Hepatocyte (in vitro differentiated cells): Measurements from ENCODE around the gene ANO9.

Experiments
- EZH2 ChIP-seq: fragments of 200-600 bp; sonication (generic); IDR thresholded peaks from 2 replicates; pipeline ENCODE4 v1.6.1; 2016; ENCODE audit warnings: antibody characterized with exemption, mild to moderate bottlenecking, borderline replicate concordance
- EZH2phosphoT487 ChIP-seq: fragments of 200-600 bp; sonication (generic); IDR thresholded peaks from one replicate; pipeline ENCODE4 v1.6.1; 2018; ENCODE audit warnings: antibody characterized with exemption, mild to moderate bottlenecking, low read depth, moderate library complexity; ENCODE audit not compliant: unreplicated experiment, severe bottlenecking
- TF ChIP-seq, protein P1 (sequence below): fragments of 200-600 bp; sonication (generic); IDR thresholded peaks from 2 replicates; pipeline ENCODE4 v1.5.1; 2016; ENCODE audit warnings: antibody characterized with exemption, mild to moderate bottlenecking; ENCODE audit not compliant: poor library complexity

- TF ChIP-seq, protein P1, sequence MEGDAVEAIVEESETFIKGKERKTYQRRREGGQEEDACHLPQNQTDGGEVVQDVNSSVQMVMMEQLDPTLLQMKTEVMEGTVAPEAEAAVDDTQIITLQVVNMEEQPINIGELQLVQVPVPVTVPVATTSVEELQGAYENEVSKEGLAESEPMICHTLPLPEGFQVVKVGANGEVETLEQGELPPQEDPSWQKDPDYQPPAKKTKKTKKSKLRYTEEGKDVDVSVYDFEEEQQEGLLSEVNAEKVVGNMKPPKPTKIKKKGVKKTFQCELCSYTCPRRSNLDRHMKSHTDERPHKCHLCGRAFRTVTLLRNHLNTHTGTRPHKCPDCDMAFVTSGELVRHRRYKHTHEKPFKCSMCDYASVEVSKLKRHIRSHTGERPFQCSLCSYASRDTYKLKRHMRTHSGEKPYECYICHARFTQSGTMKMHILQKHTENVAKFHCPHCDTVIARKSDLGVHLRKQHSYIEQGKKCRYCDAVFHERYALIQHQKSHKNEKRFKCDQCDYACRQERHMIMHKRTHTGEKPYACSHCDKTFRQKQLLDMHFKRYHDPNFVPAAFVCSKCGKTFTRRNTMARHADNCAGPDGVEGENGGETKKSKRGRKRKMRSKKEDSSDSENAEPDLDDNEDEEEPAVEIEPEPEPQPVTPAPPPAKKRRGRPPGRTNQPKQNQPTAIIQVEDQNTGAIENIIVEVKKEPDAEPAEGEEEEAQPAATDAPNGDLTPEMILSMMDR = peak; percentile 16
- TF ChIP-seq EZH2 (no peak), EZH2phosphoT487 (no peak)
These were observed 1.5 kb downstream of the ANO9 start for GRCh38 chr11:440065-441042.
